GM19043 (cell line): ENCODE results near the gene TNFSF11.
"Not testable (repeated sequence)": the region's sequence is repeated elsewhere in the genome, so short reads cannot be mapped to it uniquely, and the experiment has no call there.

Experiments used
- ATAC-seq: cut with Tn5 transposase; IDR thresholded peaks from one replicate; pipeline ENCODE4 v1.9.1; 2021; ENCODE audit warnings: low read depth; ENCODE audit not compliant: unreplicated experiment

The TNFSF11 gene

GRCh38 chr13:42559573-42560218, 14.3 kb upstream of the TNFSF11 start:
- not testable (repeated sequence) for ATAC-seq

DNA sequence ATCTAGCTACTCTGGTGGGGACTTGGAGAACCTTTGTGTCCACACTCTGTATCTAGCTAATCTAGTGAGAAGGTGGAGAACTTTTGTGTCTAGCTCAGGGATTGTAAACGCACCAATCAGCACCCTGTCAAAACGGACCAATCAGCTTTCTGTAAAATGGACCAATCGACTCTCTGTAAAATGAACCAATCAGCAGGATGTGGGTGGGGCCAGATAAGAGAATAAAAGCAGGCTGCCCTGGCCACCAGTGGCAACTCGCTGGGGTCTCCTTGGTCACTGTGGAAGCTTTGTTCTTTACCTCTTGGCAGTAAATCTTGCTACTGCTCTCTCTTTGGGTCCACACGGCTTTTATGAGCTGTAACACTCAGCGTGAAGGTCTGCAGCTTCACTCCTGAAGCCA, 13.6 kb upstream of the TNFSF11 start:
- not testable (repeated sequence) for ATAC-seq

GRCh38 chr13:42561752-42562467, 12.0 kb upstream of the TNFSF11 start:
- no peak for ATAC-seq

DNA sequence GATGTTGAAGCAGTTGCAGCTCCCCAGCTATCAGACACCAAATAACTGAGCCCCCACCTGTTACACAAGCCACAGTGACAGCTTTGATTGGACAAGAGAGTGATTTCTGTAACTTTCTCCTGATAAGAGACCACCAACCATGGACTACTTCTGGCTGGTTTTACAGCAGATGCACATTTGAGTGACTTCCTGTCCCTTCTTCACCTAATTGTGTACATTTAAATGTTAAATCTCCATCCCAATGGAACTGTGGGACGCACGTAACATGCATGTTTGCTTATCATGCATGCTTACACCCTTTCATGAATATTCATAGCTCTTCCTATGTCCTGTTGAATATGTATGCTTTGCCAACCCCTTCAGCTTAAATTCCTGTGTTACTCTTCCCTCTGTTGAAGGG, 6.0 kb upstream of the TNFSF11 start:
- ATAC-seq = no peak

DNA sequence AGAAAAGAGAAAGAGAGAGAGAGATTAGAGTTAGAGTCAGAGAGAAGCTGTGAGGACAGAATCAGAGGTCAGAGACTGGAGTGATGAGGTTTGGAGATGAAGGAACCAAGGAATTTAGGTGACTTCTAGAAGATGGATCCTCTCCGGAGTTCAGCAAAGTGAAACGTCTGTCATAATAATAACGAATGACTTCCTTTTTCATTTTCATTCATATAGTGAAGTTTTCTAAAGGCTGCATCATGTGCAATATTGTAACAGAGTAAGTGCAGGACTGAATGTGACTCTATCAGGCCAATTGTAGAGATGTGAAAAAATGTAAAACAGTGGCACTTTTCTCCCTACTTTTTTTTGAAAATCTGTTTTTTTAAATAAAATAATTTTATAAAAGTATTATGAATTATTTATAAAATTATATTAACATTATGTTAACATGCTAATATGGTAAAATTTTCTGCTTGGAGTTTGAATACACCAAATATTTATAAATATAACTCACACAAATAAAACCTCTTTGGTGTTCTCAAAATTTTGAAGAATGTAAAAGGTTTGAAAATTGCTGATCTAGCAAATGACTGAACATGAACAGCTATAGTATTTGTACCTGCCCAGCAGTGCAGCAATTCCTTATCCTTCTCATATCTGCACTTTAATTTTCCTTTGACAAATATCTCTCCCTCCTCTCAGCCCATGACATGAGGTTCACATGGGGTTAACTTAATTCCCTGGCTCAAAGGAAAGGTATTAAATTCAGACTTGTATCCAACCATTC, 4.2 kb upstream of the TNFSF11 start:
- no peak for ATAC-seq

- no peak for ATAC-seq
Measured at GRCh38 chr13:42571895-42572294, 2.1 kb upstream of the TNFSF11 start.

DNA sequence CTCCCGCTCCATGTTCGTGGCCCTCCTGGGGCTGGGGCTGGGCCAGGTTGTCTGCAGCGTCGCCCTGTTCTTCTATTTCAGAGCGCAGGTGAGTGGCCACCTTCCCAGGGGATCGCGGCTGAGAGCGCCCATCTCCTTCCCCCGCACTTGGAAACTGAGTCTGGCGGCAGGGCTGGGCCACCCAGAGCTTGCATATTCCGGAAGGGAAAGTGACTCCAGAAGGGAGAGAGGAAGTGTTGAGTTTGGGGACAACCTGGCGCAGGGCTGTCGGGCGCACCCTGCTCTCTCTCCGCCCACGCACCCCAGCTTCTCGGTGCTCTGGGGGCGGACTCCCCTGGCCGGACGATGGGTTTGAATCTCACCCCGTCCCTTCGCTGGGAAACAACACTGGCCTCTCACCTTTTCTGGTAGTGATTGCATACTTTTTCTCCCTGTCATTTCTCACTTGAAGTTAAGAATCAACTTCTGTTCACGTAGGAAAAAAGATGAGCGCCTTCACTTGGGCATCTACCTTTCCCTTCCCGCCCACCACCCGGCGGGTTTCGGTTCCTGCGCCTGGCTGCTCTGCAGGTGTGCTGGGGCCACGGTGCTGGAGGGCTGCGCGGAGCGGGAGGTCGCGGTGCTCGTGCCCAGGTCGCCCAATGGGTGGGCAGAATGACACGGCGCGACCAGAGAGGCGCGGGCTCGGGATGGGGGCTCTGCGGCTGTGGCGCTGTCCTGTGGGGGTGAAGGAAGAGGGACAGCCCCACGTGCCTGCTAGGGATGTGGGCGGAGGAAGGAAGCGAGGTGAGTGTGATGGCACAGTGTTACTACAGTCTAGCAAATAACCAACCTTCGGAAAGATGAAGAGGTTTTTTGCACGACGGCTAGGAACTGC, 721 bp downstream of the TNFSF11 start:
- peak; percentile 51 for ATAC-seq

- no peak for ATAC-seq
Measured at GRCh38 chr13:42575938-42576337, 2.0 kb downstream of the TNFSF11 start.

GRCh38 chr13:42577538-42577937, 3.6 kb downstream of the TNFSF11 start:
- ATAC-seq = no peak

DNA sequence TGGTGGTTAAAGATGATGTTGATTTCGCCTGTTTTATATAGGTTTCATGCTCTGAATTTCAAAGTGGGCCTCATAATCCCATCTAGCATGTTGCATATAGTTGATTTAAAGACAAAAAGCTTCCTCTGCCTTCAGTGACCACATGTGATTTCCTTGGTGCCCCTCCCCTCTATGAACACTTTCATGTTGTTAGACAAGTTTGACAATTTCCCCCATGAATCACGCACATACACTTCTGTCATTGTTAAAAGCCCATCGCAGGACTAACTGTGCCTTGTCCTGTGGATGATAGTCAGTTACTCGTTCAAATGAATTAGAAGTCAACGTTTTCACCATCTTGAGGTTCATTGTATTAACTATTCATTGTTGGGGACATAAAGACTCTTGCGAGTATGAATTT, 6.7 kb downstream of the TNFSF11 start:
- no peak for ATAC-seq

DNA sequence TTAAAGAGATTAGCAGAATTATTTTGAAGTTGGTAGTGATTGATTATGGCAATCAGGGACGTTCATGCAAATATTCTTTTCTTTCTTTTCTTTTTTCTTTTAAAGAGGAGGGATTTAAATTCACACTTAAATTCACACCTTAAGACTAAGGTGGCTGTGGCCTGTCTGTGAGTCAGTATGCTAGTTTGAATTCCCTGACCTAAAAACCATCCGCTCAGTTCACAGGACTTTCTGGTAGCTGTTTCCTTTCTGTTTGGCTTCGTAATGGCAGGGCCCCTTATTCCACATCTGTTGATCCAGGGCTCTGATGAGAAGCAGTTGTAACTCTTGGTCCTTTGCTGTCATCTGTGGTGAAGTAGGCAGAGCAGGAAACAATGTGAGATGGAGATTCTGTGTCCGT, 7.5 kb downstream of the TNFSF11 start:
- ATAC-seq = no peak

- ATAC-seq = no peak
Measured at GRCh38 chr13:42591602-42592001, 17.6 kb downstream of the TNFSF11 start.

DNA sequence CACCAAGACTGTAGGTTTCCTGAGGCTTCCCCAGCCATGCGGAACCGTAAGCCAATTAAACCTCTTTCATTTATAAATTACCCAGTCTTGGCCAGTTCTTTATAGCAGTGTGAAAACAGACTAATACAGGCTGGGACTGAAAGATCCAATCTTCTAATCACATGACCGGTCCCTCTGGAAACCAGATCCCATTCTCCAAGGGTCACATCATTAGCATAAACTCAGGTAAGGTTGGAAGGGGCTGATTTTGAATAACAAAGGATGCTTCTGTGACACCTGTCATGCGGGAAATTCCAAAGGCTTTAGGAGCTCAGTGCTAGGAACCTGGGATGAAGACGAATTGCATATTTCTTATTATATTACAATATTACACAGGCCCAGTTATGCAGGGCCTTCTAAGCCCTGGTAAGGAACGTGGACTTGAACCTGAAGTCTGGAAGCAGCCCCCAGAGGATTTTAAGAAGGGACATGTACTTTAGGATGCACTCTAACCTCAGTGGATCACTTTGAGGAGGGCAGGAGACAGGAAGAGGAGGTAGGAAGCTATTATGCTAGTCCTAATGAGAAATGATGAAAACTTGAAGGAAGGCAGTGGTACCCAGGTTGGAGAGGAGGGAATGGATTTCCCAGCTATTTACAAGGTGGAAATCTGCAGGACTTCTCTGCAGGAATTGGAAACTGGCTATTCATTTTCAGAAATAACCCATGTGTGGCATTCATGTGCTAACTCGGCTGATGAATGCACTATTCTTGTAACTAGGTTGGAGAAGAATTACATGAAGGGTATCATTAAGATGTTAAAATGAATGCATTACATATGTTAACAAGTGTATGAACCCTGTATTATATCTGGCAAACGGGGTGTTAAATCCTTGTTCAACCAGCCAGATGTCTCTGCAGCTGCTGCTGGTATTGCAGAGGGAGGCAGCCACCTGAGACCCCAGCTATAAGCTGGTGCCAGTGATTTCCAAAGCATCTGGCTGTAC, 19.3 kb downstream of the TNFSF11 start:
- ATAC-seq = no peak

- no peak for ATAC-seq
Measured at GRCh38 chr13:42594481-42595252, 20.7 kb downstream of the TNFSF11 start.

DNA sequence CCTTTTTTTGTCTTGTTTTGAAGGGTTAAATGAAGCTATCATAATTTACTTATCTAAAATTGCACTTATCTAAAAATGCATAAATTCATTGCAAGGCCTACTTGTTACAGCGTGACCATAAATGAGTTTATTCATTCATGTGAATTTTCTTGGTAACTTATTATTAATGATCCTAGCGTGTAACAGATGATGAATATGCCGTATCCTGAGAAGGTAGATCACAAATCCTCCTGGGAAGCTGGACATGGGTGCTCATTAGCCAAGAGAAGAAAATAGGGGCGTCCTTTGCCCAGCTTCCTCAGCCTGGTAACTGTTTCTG, 21.3 kb downstream of the TNFSF11 start:
- ATAC-seq = no peak

- no peak for ATAC-seq
Measured at GRCh38 chr13:42597505-42597904, 23.6 kb downstream of the TNFSF11 start.

DNA sequence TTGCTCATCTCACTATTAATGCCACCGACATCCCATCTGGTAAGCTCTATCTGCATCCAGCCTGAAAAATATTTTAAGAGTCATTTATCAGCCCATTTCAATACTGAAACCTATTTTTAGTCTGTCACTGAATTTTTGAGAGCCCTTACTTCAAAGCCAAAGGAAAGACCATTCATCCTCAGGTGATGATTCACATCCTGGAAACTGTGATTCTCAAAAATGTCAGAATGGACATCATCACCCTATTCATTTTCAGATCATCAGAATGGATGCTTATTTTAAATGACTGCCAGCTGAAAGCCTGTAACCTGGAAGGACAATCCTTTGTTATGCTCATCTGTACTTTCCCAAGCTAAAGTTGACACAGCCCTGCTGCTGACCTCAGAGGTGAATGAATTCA, 27.0 kb downstream of the TNFSF11 start:
- ATAC-seq = no peak

- peak; percentile 79 for ATAC-seq
Measured at GRCh38 chr13:42602906-42603305, 29.0 kb downstream of the TNFSF11 start.

- ATAC-seq = no peak
Measured at GRCh38 chr13:42603571-42603970, 29.6 kb downstream of the TNFSF11 start.
